GM19452 (cell line): ENCODE measurements around the gene CALCOCO2.
"Not testable (repeated sequence)": the region's sequence is repeated elsewhere in the genome, so short reads cannot be mapped to it uniquely, and the experiment has no call there.

Experiments
- ATAC-seq: cut with Tn5 transposase; IDR thresholded peaks from one replicate; pipeline ENCODE4 v1.9.1; 2021; ENCODE audit not compliant: unreplicated experiment

The CALCOCO2 gene

GRCh38 chr17:48820936-48821335, 9.9 kb upstream of the CALCOCO2 start:
- not testable (repeated sequence) for ATAC-seq

GRCh38 chr17:48825446-48826381, 5.1 kb upstream of the CALCOCO2 start:
- no peak for ATAC-seq

- ATAC-seq: no peak
These were observed 681 bp downstream of the CALCOCO2 start for GRCh38 chr17:48831549-48831883.

GRCh38 chr17:48834973-48835372, 4.1 kb downstream of the CALCOCO2 start:
- ATAC-seq: no peak

- ATAC-seq: no peak
These were observed 5.1 kb downstream of the CALCOCO2 start for GRCh38 chr17:48835971-48836370.

- not testable (repeated sequence) for ATAC-seq
These were observed 6.6 kb downstream of the CALCOCO2 start for GRCh38 chr17:48837458-48837857.

GRCh38 chr17:48840441-48840840, 9.6 kb downstream of the CALCOCO2 start:
- no peak for ATAC-seq

- ATAC-seq: peak; percentile 81
These were observed 10.6 kb downstream of the CALCOCO2 start for GRCh38 chr17:48841395-48841831.

- ATAC-seq: no peak
These were observed 11.9 kb downstream of the CALCOCO2 start for GRCh38 chr17:48842746-48843145.

- no peak for ATAC-seq
These were observed 12.5 kb downstream of the CALCOCO2 start for GRCh38 chr17:48843187-48843900.

GRCh38 chr17:48850792-48851323, 20.0 kb downstream of the CALCOCO2 start:
- no peak for ATAC-seq

- no peak for ATAC-seq
These were observed 24.1 kb downstream of the CALCOCO2 start for GRCh38 chr17:48854774-48855476.

GRCh38 chr17:48856122-48856821, 25.4 kb downstream of the CALCOCO2 start:
- no peak for ATAC-seq

- ATAC-seq: no peak
These were observed 29.2 kb downstream of the CALCOCO2 start for GRCh38 chr17:48860034-48860433.

GRCh38 chr17:48860456-48860855, 29.6 kb downstream of the CALCOCO2 start:
- no peak for ATAC-seq

- no peak for ATAC-seq
These were observed 38.2 kb downstream of the CALCOCO2 start for GRCh38 chr17:48868916-48869500.

- ATAC-seq: no peak
These were observed 39.0 kb downstream of the CALCOCO2 start for GRCh38 chr17:48869821-48870318.

GRCh38 chr17:48871035-48871550, 40.3 kb downstream of the CALCOCO2 start:
- no peak for ATAC-seq

GRCh38 chr17:48871551-48872351, 40.9 kb downstream of the CALCOCO2 start:
- ATAC-seq: no peak
